Cardiac muscle cell (in vitro differentiated cells and primary cell): Measurements from ENCODE around the gene HPS1. TPM values are rescaled to one million over a fixed set of nuclear protein-coding genes. Genes with fewer than 3 reads are reported as not detected.

Source experiments
- DNase-seq, 2 donors: peaks; one replicate each; pipeline versions ENCODE4 v3.0.0 to v3.0.0-alpha.2; 2010 to 2017; ENCODE audit warnings: low read depth in 1 of 2, low spot score in 1 of 2
- H3K27ac ChIP-seq: fragments of 200-600 bp; sonication (generic); 2 replicates; pipeline ENCODE4 v1.5.1; 2016
- H3K27me3 ChIP-seq: fragments of 200-600 bp; sonication (generic); 2 replicates; pipeline ENCODE4 v1.6.0; 2016; ENCODE audit warnings: control low read depth
- H3K36me3 ChIP-seq: fragments of 200-600 bp; sonication (generic); 2 replicates; pipeline ENCODE4 v1.5.1; 2016; ENCODE audit warnings: control low read depth
- H3K4me1 ChIP-seq: fragments of 200-600 bp; sonication (generic); 2 replicates; pipeline ENCODE4 v1.8.1; 2017; ENCODE audit warnings: low read depth, mild to moderate bottlenecking, mixed run types
- H3K4me3 ChIP-seq: fragments of 200-600 bp; sonication (generic); 2 replicates; pipeline ENCODE4 v1.5.1; 2016; ENCODE audit warnings: mild to moderate bottlenecking
- H3K9me3 ChIP-seq: fragments of 200-600 bp; sonication (generic); 2 replicates; pipeline ENCODE4 v1.5.1; 2017; ENCODE audit warnings: low read depth, mild to moderate bottlenecking, control low read depth
- CTCF ChIP-seq: IDR thresholded peaks from 2 replicates; pipeline ENCODE4 v1.5.1; 2012; ENCODE audit warnings: low read depth, mild to moderate bottlenecking, low read length
- polyA plus RNA-seq: library from polyadenylated mRNA; unstranded; fragments of >200 nt; fragmentation: Nextera tagmentation; extraction: Ambion mirVana; gene quantifications from 2 replicates; pipeline ENCODE4 v1.2.1, GENCODE V29; 2016
- total RNA-seq: library from RNA; depleted of rRNA; stranded (reverse); fragments of >200 nt; gene quantifications from 2 replicates; pipeline ENCODE4 v1.2.3, GENCODE V29; 2016

HPS1 gene
- total and polyA plus RNA-seq, 2 experiments from 2014 or later = 58.6 to 60.9 TPM

GRCh38 chr10:98436704-98437103 lies 10.0 kb downstream of the HPS1 start:
- H3K36me3 ChIP-seq = peaks cover 18% of the 10 kb centered on the region
- H3K27me3 ChIP-seq = no peaks in the 10 kb centered on the region
- DNase-seq = no peak
- H3K27ac ChIP-seq = no peak overlapping the region
- H3K4me3 ChIP-seq = no peak overlapping the region
- no peaks in the 10 kb centered on the region for H3K4me1 ChIP-seq
- no peaks in the 10 kb centered on the region for H3K9me3 ChIP-seq
- no peak for TF ChIP-seq CTCF

GRCh38 chr10:98435178-98435577 lies 11.6 kb downstream of the HPS1 start:
- no peak overlapping the region for H3K4me3 ChIP-seq
- no peak for DNase-seq
- H3K27ac ChIP-seq = no peak overlapping the region
- no peak for TF ChIP-seq CTCF
- no peaks in the 10 kb centered on the region for H3K4me1 ChIP-seq
- H3K36me3 ChIP-seq = peaks cover 17% of the 10 kb centered on the region
- no peaks in the 10 kb centered on the region for H3K9me3 ChIP-seq
- no peaks in the 10 kb centered on the region for H3K27me3 ChIP-seq

DNA sequence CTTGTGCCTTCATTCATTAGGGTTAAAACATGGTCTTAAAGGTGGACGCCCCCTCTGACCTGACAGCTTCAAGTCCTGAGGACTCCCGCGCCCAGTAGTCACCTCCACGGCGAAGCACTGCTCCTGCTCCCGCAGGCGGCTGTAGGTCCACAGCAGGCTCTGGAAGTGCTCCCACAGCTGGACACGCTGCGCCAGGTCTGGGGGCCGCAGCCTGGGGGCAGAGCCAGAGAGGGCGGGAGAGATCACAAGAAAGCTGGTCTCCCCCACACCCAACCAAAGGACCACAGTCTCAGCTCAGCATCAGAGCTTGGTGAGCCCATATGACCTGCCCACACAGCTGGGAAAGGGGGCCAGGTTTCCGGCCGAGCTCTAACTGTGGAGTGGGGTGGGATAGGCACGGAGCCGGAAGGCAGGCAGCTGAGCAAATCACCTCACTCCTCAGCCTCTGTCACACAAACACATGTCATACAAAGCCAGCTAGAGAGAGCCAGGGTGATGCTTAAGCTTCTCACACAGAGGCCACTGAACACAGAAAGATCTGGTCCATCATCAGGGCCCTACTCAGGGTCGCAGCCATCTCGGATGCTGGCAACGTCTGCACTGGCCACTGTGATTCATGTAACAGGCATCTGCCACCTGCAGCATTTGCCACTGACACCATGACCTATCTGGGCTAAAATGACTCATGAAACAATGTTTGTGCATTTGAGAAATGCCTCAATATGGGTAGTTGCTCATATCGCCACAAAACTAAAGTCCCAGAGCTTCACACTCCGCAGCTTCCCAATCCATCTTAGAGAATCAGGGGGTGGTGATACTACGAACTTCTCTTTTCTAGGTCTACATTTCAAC lies 12.6 kb downstream of the HPS1 start:
- Histone ChIP-seq H3K27ac (no peak overlapping the region), H3K4me1 (no peaks in the 10 kb centered on the region), H3K4me3 (no peak overlapping the region), H3K9me3 (no peaks in the 10 kb centered on the region), H3K27me3 (no peaks in the 10 kb centered on the region), H3K36me3 (peaks cover 17% of the 10 kb centered on the region)
- no peak for TF ChIP-seq CTCF
- DNase-seq = no peak

GRCh38 chr10:98433371-98433770 lies 13.4 kb downstream of the HPS1 start:
- DNase-seq = no peak
- TF ChIP-seq CTCF = no peak
- H3K27me3 ChIP-seq = no peaks in the 10 kb centered on the region
- H3K27ac ChIP-seq = no peak overlapping the region
- no peak overlapping the region for H3K4me3 ChIP-seq
- H3K36me3 ChIP-seq = peaks cover 17% of the 10 kb centered on the region
- H3K4me1 ChIP-seq = no peaks in the 10 kb centered on the region
- no peaks in the 10 kb centered on the region for H3K9me3 ChIP-seq

- Histone ChIP-seq H3K27ac (no peak overlapping the region), H3K4me1 (no peaks in the 10 kb centered on the region), H3K36me3 (peaks cover 17% of the 10 kb centered on the region), H3K9me3 (no peaks in the 10 kb centered on the region), H3K27me3 (no peaks in the 10 kb centered on the region), H3K4me3 (no peak overlapping the region)
- TF ChIP-seq CTCF = no peak
- no peak for DNase-seq
Measured at GRCh38 chr10:98432330-98432729, 14.4 kb downstream of the HPS1 start.
